HCT116 (cell line): ENCODE results near the gene GPN1. TPM values are rescaled to one million over a fixed set of nuclear protein-coding genes. Genes with fewer than 3 reads are reported as not detected.

Experiments
- ATAC-seq: fragments of 200-7000 bp; cut with Tn5 transposase; 2 replicates; pipeline ENCODE4 v1.9.1; 2020; ENCODE audit warnings: mild to moderate bottlenecking, moderate library complexity
- BruUV-seq: library from RNA; stranded (reverse); fragments of 400-500 nt; replicated peaks from 2 replicates; lab custom pipeline; 2021; lab: Mats Ljungman, UMichigan
- CTCF ChIA-PET: fragments of 300-600 bp; sonication (Branson Sonifier 250); formaldehyde crosslinking; loops from one replicate; lab custom pipeline; 2021; ENCODE audit warnings: antibody characterized with exemption; lab: Charles Lee
- POLR2A ChIA-PET: fragments of 300-600, 350-600 bp; sonication (Branson Sonifier 250); formaldehyde crosslinking; loops from one replicate; lab custom pipeline; 2021; ENCODE audit warnings: antibody characterized with exemption; lab: Charles Lee
- RAD21 ChIA-PET, 2 experiments: fragments of 300-600 bp; sonication (Branson Sonifier 250); formaldehyde crosslinking; loops; one replicate each; lab custom pipeline; 2023; ENCODE audit warnings: low total read pairs in 2 of 2; ENCODE audit not compliant: uncharacterized antibody in 2 of 2, unreplicated experiment in 2 of 2, low non-redundant PET in 1 of 2; lab: Charles Lee
- DNase-seq: peaks from one replicate; pipeline ENCODE4 v3.0.0-alpha.2; 2010; ENCODE audit warnings: low read depth, low spot score
- H2AFZ ChIP-seq: fragments of 200-600 bp; shearing (Covaris generic), sonication (generic); 2 replicates; pipeline ENCODE4 v1.6.1; 2017; ENCODE audit warnings: low read depth, mixed run types, mixed read lengths, antibody characterized with exemption, low read length; ENCODE audit not compliant: poor library complexity, severe bottlenecking
- H3K27ac ChIP-seq: 2 replicates; pipeline ENCODE4 v1.5.1; 2012; ENCODE audit warnings: low read depth, low read length
- H3K27me3 ChIP-seq: fragments of 200-600 bp; sonication (generic); 2 replicates; pipeline ENCODE4 v1.6.1; 2016; ENCODE audit warnings: mixed run types, low read length, mixed read lengths; ENCODE audit not compliant: insufficient read depth
- H3K36me3 ChIP-seq, 2 experiments: fragments of 200-500 bp in 1 of 2; fragments of 200-600 bp in 1 of 2; sonication (Bioruptor generic) in 1 of 2; sonication (generic) in 1 of 2; 2 replicates each; pipeline versions ENCODE4 v1.5.1 to v1.6.1; 2014 to 2016; ENCODE audit warnings: low read length in 2 of 2, inconsistent platforms in 1 of 2, mixed read lengths in 1 of 2, mixed run types in 1 of 2; ENCODE audit not compliant: insufficient read depth in 2 of 2, control insufficient read depth in 1 of 2
- H3K4me1 ChIP-seq, 2 experiments: fragments of 200-600 bp in 1 of 2; sonication (generic) in 1 of 2; 2 replicates each; pipeline versions ENCODE4 v1.5.1 to v1.6.1; 2012 to 2017; ENCODE audit warnings: low read length in 2 of 2, inconsistent platforms in 1 of 2, mild to moderate bottlenecking in 1 of 2, mixed read lengths in 1 of 2, mixed run types in 1 of 2, moderate library complexity in 1 of 2; ENCODE audit not compliant: insufficient read depth in 2 of 2, control insufficient read depth in 1 of 2
- H3K4me2 ChIP-seq: fragments of 200-600 bp; sonication (generic); 2 replicates; pipeline ENCODE4 v1.6.1; 2017; ENCODE audit warnings: mixed run types, low read length, mixed read lengths
- H3K4me3 ChIP-seq, 2 experiments: fragments of 200-600 bp in 1 of 2; sonication (generic) in 1 of 2; replicated peaks in 1 of 2; 2 replicates each; pipeline ENCODE4 v1.5.1; 2011 to 2016; ENCODE audit warnings: low read length in 2 of 2, control low read depth in 1 of 2, low read depth in 1 of 2, mild to moderate bottlenecking in 1 of 2, mixed read lengths in 1 of 2, mixed run types in 1 of 2
- H3K79me2 ChIP-seq: fragments of 200-600 bp; sonication (generic); 2 replicates; pipeline ENCODE4 v1.6.1; 2017; ENCODE audit warnings: mild to moderate bottlenecking, mixed run types, low read length, moderate library complexity, mixed read lengths; ENCODE audit not compliant: insufficient read depth
- H3K9ac ChIP-seq: fragments of 200-600 bp; sonication (generic); 2 replicates; pipeline ENCODE4 v1.6.1; 2016; ENCODE audit warnings: low read length, mixed read lengths
- H3K9me2 ChIP-seq: fragments of 200-600 bp; sonication (generic), shearing (Covaris generic); 2 replicates; pipeline ENCODE4 v1.6.1; 2017; ENCODE audit warnings: mixed run types, mild to moderate bottlenecking, moderate library complexity; ENCODE audit not compliant: insufficient read depth
- H3K9me3 ChIP-seq, 2 experiments: fragments of 200-500 bp in 1 of 2; fragments of 200-600 bp in 1 of 2; sonication (Bioruptor generic) in 1 of 2; sonication (generic) in 1 of 2; 2 replicates each; pipeline ENCODE4 v1.6.1; 2014 to 2017; ENCODE audit warnings: low read length in 2 of 2, mixed read lengths in 2 of 2, inconsistent platforms in 1 of 2, low read depth in 1 of 2, mild to moderate bottlenecking in 1 of 2, mixed run types in 1 of 2, moderate library complexity in 1 of 2; ENCODE audit not compliant: control insufficient read depth in 1 of 2, insufficient read depth in 1 of 2
- H4K20me1 ChIP-seq: fragments of 200-600 bp; sonication (generic), shearing (Covaris generic); 2 replicates; pipeline ENCODE4 v1.6.1; 2017; ENCODE audit warnings: mixed run types, mild to moderate bottlenecking, moderate library complexity; ENCODE audit not compliant: insufficient read depth
- ATF3 ChIP-seq: IDR thresholded peaks from 2 replicates; pipeline ENCODE4 v1.6.1; 2012
- CBX3 ChIP-seq: IDR thresholded peaks from 2 replicates; pipeline ENCODE4 v1.6.1; 2012; ENCODE audit warnings: low read depth
- CEBPB ChIP-seq: IDR thresholded peaks from 2 replicates; pipeline ENCODE4 v1.6.1; 2012; ENCODE audit warnings: low read depth
- EGR1 ChIP-seq: IDR thresholded peaks from 2 replicates; pipeline ENCODE4 v1.6.1; 2012; ENCODE audit warnings: low read depth
- ELF1 ChIP-seq: IDR thresholded peaks from 2 replicates; pipeline ENCODE4 v1.6.1; 2012; ENCODE audit warnings: low read depth, borderline replicate concordance
- EZH2 ChIP-seq: fragments of 200-600 bp; sonication (generic); IDR thresholded peaks from 2 replicates; pipeline ENCODE4 v1.6.1; 2017; ENCODE audit warnings: antibody characterized with exemption, mixed run types
- EZH2phosphoT487 ChIP-seq: fragments of 200-600 bp; IDR thresholded peaks from 2 replicates; pipeline ENCODE4 v1.6.1; 2018; ENCODE audit warnings: antibody characterized with exemption, borderline replicate concordance
- JUND ChIP-seq: IDR thresholded peaks from 2 replicates; pipeline ENCODE4 v1.6.1; 2012
- POLR2A ChIP-seq: IDR thresholded peaks from 2 replicates; pipeline ENCODE4 v1.7.0; 2011; ENCODE audit warnings: borderline replicate concordance; ENCODE audit not compliant: insufficient read depth, insufficient read length; ENCODE audit errors: extremely low read depth
- POLR2AphosphoS5 ChIP-seq: IDR thresholded peaks from 2 replicates; pipeline ENCODE4 v1.6.1; 2011; ENCODE audit warnings: mild to moderate bottlenecking, low read depth, low read length, moderate library complexity
- RAD21 ChIP-seq: IDR thresholded peaks from 2 replicates; pipeline ENCODE4 v1.6.1; 2012; ENCODE audit warnings: low read depth, mild to moderate bottlenecking
- REST ChIP-seq: IDR thresholded peaks from 2 replicates; pipeline ENCODE4 v1.6.1; 2012; ENCODE audit warnings: low read depth
- SP1 ChIP-seq: IDR thresholded peaks from 2 replicates; pipeline ENCODE4 v1.6.1; 2012; ENCODE audit warnings: low read depth
- SRF ChIP-seq: IDR thresholded peaks from 2 replicates; pipeline ENCODE4 v1.6.1; 2012; ENCODE audit warnings: low read depth
- YY1 ChIP-seq: IDR thresholded peaks from 2 replicates; pipeline ENCODE4 v1.6.1; 2011; ENCODE audit warnings: low read length, low read depth, moderate library complexity, mild to moderate bottlenecking; ENCODE audit not compliant: insufficient replicate concordance; ENCODE audit errors: extremely low read depth
- ZBTB33 ChIP-seq: IDR thresholded peaks from 2 replicates; pipeline ENCODE4 v1.6.1; 2011; ENCODE audit warnings: mild to moderate bottlenecking, low read length, moderate library complexity; ENCODE audit not compliant: insufficient replicate concordance; ENCODE audit errors: extremely low read depth
- ZFX ChIP-seq: fragments of 450-650 bp; IDR thresholded peaks from 2 replicates; pipeline ENCODE4 v1.6.1; 2017
- ZNF274 ChIP-seq: fragments of 200-500 bp; sonication (Bioruptor generic); IDR thresholded peaks from 2 replicates; pipeline ENCODE4 v1.6.1; 2014; ENCODE audit warnings: mild to moderate bottlenecking, low read depth, low read length, inconsistent platforms
- intact Hi-C: fragments of 100-400 bp; cut with micrococcal nuclease; formaldehyde crosslinking; loops from 2 replicates; pipeline ENCODE4 v1.10.0; 2022
- total RNA-seq: library from RNA; stranded (reverse); gene quantifications from one replicate; pipeline ENCODE4 v1.2.1, GENCODE V29; 2021; ENCODE audit not compliant: unreplicated experiment
- TF ChIP-seq, protein P1 (sequence below): IDR thresholded peaks from 2 replicates; pipeline ENCODE4 v1.6.1; 2012
- TF ChIP-seq, protein P2 (sequence below), 3 experiments: fragments of 200-600 bp in 1 of 3; sonication (generic) in 1 of 3; IDR thresholded peaks in 2 of 3; conservative IDR thresholded peaks in 1 of 3; 2 replicates each; pipeline ENCODE4 v1.5.1; 2012 to 2017; ENCODE audit warnings: low read depth in 2 of 3, low read length in 2 of 3, antibody characterized with exemption in 1 of 3, borderline replicate concordance in 1 of 3, control low read depth in 1 of 3, mild to moderate bottlenecking in 1 of 3, mixed read lengths in 1 of 3, mixed run types in 1 of 3, moderate library complexity in 1 of 3; ENCODE audit not compliant: insufficient read depth in 1 of 3

The GPN1 gene
- total RNA-seq, 1 experiment from 2014 or later: 34.3 TPM

- RAD21 ChIA-PET: no interaction called here
- H3K9me2 ChIP-seq: no peaks in the 10 kb centered on the region
- intact Hi-C loops: no loop called here
- H4K20me1 ChIP-seq: no peaks in the 10 kb centered on the region
- POLR2A ChIA-PET: no interaction called here
- H3K27ac ChIP-seq: no peak overlapping the region
- no peak overlapping the region for H3K4me2 ChIP-seq
- ATAC-seq (no peak), DNase-seq (no peak)
- H3K36me3 ChIP-seq: peaks cover 28 to 31% of the 10 kb centered on the region in 2 experiments; a peak in 3 of 4 replicates
- no peaks in the 10 kb centered on the region for H3K9me3 ChIP-seq
- peaks cover 0 to 3% of the 10 kb centered on the region in 2 experiments; a peak in 1 of 4 replicates for H3K4me1 ChIP-seq
- H3K27me3 ChIP-seq: no peaks in the 10 kb centered on the region
- no peak overlapping the region for H3K4me3 ChIP-seq
- no peaks in the 10 kb centered on the region for H3K79me2 ChIP-seq
- BruUV-seq: no TSS peak
- CTCF ChIA-PET: no interaction called here
- no peak for TF ChIP-seq ELF1
- no peak for TF ChIP-seq ATF3
- TF ChIP-seq, protein P1, sequence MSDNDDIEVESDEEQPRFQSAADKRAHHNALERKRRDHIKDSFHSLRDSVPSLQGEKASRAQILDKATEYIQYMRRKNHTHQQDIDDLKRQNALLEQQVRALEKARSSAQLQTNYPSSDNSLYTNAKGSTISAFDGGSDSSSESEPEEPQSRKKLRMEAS: no peak
- TF ChIP-seq ZFX: no peak
- TF ChIP-seq CEBPB: no peak
- TF ChIP-seq ZNF274: no peak
- TF ChIP-seq, protein P2, sequence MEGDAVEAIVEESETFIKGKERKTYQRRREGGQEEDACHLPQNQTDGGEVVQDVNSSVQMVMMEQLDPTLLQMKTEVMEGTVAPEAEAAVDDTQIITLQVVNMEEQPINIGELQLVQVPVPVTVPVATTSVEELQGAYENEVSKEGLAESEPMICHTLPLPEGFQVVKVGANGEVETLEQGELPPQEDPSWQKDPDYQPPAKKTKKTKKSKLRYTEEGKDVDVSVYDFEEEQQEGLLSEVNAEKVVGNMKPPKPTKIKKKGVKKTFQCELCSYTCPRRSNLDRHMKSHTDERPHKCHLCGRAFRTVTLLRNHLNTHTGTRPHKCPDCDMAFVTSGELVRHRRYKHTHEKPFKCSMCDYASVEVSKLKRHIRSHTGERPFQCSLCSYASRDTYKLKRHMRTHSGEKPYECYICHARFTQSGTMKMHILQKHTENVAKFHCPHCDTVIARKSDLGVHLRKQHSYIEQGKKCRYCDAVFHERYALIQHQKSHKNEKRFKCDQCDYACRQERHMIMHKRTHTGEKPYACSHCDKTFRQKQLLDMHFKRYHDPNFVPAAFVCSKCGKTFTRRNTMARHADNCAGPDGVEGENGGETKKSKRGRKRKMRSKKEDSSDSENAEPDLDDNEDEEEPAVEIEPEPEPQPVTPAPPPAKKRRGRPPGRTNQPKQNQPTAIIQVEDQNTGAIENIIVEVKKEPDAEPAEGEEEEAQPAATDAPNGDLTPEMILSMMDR (IDR thresholded peaks at IDR 0.05 in 2 of 3, conservative IDR thresholded peaks at IDR 0.05 in 1 of 3; ENCODE audit: borderline replicate concordance in 1 of 3, insufficient read depth in 1 of 3, low read depth in 2 of 3, low read length in 2 of 3): no peak
- no peak for TF ChIP-seq EZH2phosphoT487
- TF ChIP-seq SP1: no peak
- TF ChIP-seq EZH2: no peak
- no peak for TF ChIP-seq EGR1
- no peak for TF ChIP-seq POLR2A
- no peak for TF ChIP-seq YY1
- TF ChIP-seq CBX3: no peak
- no peak for TF ChIP-seq REST
- TF ChIP-seq RAD21: no peak
- no peak for TF ChIP-seq JUND
- no peak; the same call in 1 of the 2 replicates for TF ChIP-seq POLR2AphosphoS5
- no peak for TF ChIP-seq ZBTB33
- TF ChIP-seq SRF: no peak
- H2AFZ ChIP-seq: no peak overlapping the region
- H3K9ac ChIP-seq: no peak overlapping the region
These were observed 18.9 kb downstream of the GPN1 start for GRCh38 chr2:27647737-27648136.
